Measurements from ENCODE around the gene CTNNBL1.

CTNNBL1 gene

GRCh38 chr20:37823296-37823980 is 129.6 kb downstream of the CTNNBL1 start:
- peak overlapping the region; percentile 19; the same call in 1 of the 2 replicates for H3K9ac ChIP-seq (ENCODE audit: low read depth, low read length)

GRCh38 chr20:37827605-37828004 is 133.8 kb downstream of the CTNNBL1 start:
- 97% methylated on average over 3 of the region's 3 CpGs for WGBS
- no peaks in the 10 kb centered on the region for H3K36me3 ChIP-seq (ENCODE audit: insufficient read depth, low read length)
- no peak overlapping the region for H3K9ac ChIP-seq (ENCODE audit: low read depth, low read length)
- peaks cover 16% of the 10 kb centered on the region for H3K4me1 ChIP-seq (ENCODE audit: insufficient read depth, low read length)
- no peak overlapping the region for H3K4me3 ChIP-seq (ENCODE audit: low read length)
- H3K27me3 ChIP-seq (ENCODE audit: insufficient read depth, low read length): no peaks in the 10 kb centered on the region
- no peaks in the 10 kb centered on the region for H3K9me3 ChIP-seq (ENCODE audit: insufficient read depth, low read depth, low read length)
- no peak overlapping the region for H3K27ac ChIP-seq (ENCODE audit: low read depth, low read length)

More at GRCh38 chr20:37823296-37823980, 129.6 kb downstream of the CTNNBL1 start:
- Histone ChIP-seq H3K36me3 (ENCODE audit: insufficient read depth, low read length) (no peaks in the 10 kb centered on the region), H3K27me3 (ENCODE audit: insufficient read depth, low read length) (no peaks in the 10 kb centered on the region), H3K4me3 (ENCODE audit: low read length) (no peak overlapping the region), H3K9me3 (ENCODE audit: insufficient read depth, low read depth, low read length) (no peaks in the 10 kb centered on the region), H3K27ac (ENCODE audit: low read depth, low read length) (peak overlapping the region; percentile 29; the same call in 1 of the 2 replicates), H3K4me1 (ENCODE audit: insufficient read depth, low read length) (peaks cover 27% of the 10 kb centered on the region)
- 61% methylated on average over 6 of the region's 6 CpGs for WGBS

- peaks cover 13% of the 10 kb centered on the region for H3K4me1 ChIP-seq (ENCODE audit: insufficient read depth, low read length)
- WGBS: 90% methylated on average over 4 of the region's 4 CpGs
- no peaks in the 10 kb centered on the region for H3K9me3 ChIP-seq (ENCODE audit: insufficient read depth, low read depth, low read length)
- no peak overlapping the region for H3K9ac ChIP-seq (ENCODE audit: low read depth, low read length)
- H3K27me3 ChIP-seq (ENCODE audit: insufficient read depth, low read length): no peaks in the 10 kb centered on the region
- no peaks in the 10 kb centered on the region for H3K36me3 ChIP-seq (ENCODE audit: insufficient read depth, low read length)
- no peak overlapping the region for H3K27ac ChIP-seq (ENCODE audit: low read depth, low read length)
- H3K4me3 ChIP-seq (ENCODE audit: low read length): no peak overlapping the region
Measured at GRCh38 chr20:37828684-37829083, 134.9 kb downstream of the CTNNBL1 start.

DNA sequence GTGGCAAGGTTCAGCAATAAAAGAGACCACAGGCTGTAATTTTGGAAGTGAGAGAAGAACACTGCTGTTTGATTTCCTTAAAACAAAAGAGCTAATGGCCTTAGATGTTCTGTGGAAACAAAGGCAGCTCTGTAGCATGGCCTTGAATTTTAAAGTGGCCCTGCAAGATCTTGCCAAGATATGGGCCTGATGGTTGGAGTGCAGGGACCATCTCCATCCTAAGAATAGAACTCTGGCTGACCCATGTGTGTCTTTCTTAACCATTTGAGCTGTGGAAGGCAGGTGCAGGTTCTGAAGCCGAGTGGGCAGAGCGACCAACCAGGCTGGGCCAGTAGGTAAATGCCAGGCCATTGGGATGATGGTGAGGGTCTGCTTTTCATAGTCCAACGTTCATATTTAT is 135.3 kb downstream of the CTNNBL1 start:
- H3K36me3 ChIP-seq (ENCODE audit: insufficient read depth, low read length): no peaks in the 10 kb centered on the region
- H3K4me1 ChIP-seq (ENCODE audit: insufficient read depth, low read length): peaks cover 9% of the 10 kb centered on the region; the same call in 1 of the 2 replicates
- H3K9me3 ChIP-seq (ENCODE audit: insufficient read depth, low read depth, low read length): no peaks in the 10 kb centered on the region
- WGBS: 88% methylated on average over 3 of the region's 3 CpGs
- H3K9ac ChIP-seq (ENCODE audit: low read depth, low read length): no peak overlapping the region
- no peak overlapping the region for H3K27ac ChIP-seq (ENCODE audit: low read depth, low read length)
- no peaks in the 10 kb centered on the region for H3K27me3 ChIP-seq (ENCODE audit: insufficient read depth, low read length)
- H3K4me3 ChIP-seq (ENCODE audit: low read length): no peak overlapping the region

GRCh38 chr20:37833221-37833896 is 139.5 kb downstream of the CTNNBL1 start:
- H3K4me1 ChIP-seq (ENCODE audit: insufficient read depth, low read length): peaks cover 8% of the 10 kb centered on the region; the same call in 1 of the 2 replicates
- H3K9me3 ChIP-seq (ENCODE audit: insufficient read depth, low read depth, low read length): no peaks in the 10 kb centered on the region
- no peak overlapping the region for H3K27ac ChIP-seq (ENCODE audit: low read depth, low read length)
- H3K4me3 ChIP-seq (ENCODE audit: low read length): no peak overlapping the region
- WGBS: 84% methylated on average over 7 of the region's 8 CpGs
- no peaks in the 10 kb centered on the region for H3K27me3 ChIP-seq (ENCODE audit: insufficient read depth, low read length)
- H3K9ac ChIP-seq (ENCODE audit: low read depth, low read length): no peak overlapping the region
- H3K36me3 ChIP-seq (ENCODE audit: insufficient read depth, low read length): no peaks in the 10 kb centered on the region

DNA sequence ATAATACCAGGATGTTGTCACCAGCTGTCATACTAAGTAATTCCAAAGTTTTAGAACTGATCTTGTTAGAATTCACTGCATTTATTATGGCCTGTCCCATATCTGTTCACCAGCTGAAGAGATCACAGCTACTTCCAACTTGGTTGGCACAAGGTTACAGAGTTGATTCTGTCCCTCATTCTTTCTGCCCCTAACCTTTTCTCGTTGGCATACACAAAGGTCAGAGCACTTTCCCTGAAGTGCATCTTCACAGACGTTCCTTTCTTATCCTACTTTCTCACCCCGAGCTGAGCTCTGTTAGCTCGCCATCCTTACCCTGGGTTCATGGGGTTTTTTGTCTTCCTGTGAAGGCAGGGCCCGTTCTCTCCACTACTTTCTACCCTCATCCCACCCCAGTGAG is 143.1 kb downstream of the CTNNBL1 start:
- Histone ChIP-seq H3K27me3 (ENCODE audit: insufficient read depth, low read length) (no peaks in the 10 kb centered on the region), H3K4me1 (ENCODE audit: insufficient read depth, low read length) (peaks cover 15% of the 10 kb centered on the region; the same call in 1 of the 2 replicates), H3K9me3 (ENCODE audit: insufficient read depth, low read depth, low read length) (no peaks in the 10 kb centered on the region), H3K36me3 (ENCODE audit: insufficient read depth, low read length) (no peaks in the 10 kb centered on the region), H3K9ac (ENCODE audit: low read depth, low read length) (no peak overlapping the region), H3K27ac (ENCODE audit: low read depth, low read length) (no peak overlapping the region), H3K4me3 (ENCODE audit: low read length) (no peak overlapping the region)
- WGBS: 79% methylated on average over 5 of the region's 5 CpGs

DNA sequence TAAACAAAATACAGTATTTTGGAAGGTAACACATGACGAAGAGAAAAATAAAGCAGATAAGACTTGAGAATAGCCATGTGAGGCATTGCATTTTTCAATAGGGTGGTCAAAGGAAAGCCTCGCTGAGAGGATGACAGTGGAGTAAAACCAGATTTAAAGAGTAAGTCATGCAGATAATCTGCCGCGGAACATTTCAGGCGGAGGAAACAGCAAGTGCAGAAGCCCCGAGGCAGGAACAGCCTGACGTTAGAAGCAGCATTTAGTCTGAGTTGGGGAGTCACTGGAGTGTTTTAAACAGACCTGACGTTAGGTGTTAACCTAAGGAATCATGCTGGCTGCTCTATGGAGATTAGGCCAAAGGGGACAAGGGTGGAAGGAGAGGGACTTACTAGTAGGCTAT is 144.1 kb downstream of the CTNNBL1 start:
- no peaks in the 10 kb centered on the region for H3K9me3 ChIP-seq (ENCODE audit: insufficient read depth, low read depth, low read length)
- H3K36me3 ChIP-seq (ENCODE audit: insufficient read depth, low read length): no peaks in the 10 kb centered on the region; the same call in 1 of the 2 replicates
- no peak overlapping the region for H3K9ac ChIP-seq (ENCODE audit: low read depth, low read length)
- no peak overlapping the region for H3K4me3 ChIP-seq (ENCODE audit: low read length)
- no peak overlapping the region for H3K27ac ChIP-seq (ENCODE audit: low read depth, low read length)
- no peaks in the 10 kb centered on the region for H3K27me3 ChIP-seq (ENCODE audit: insufficient read depth, low read length)
- H3K4me1 ChIP-seq (ENCODE audit: insufficient read depth, low read length): peaks cover 22% of the 10 kb centered on the region; the same call in 1 of the 2 replicates
- WGBS: 84% methylated on average over 8 of the region's 8 CpGs

DNA sequence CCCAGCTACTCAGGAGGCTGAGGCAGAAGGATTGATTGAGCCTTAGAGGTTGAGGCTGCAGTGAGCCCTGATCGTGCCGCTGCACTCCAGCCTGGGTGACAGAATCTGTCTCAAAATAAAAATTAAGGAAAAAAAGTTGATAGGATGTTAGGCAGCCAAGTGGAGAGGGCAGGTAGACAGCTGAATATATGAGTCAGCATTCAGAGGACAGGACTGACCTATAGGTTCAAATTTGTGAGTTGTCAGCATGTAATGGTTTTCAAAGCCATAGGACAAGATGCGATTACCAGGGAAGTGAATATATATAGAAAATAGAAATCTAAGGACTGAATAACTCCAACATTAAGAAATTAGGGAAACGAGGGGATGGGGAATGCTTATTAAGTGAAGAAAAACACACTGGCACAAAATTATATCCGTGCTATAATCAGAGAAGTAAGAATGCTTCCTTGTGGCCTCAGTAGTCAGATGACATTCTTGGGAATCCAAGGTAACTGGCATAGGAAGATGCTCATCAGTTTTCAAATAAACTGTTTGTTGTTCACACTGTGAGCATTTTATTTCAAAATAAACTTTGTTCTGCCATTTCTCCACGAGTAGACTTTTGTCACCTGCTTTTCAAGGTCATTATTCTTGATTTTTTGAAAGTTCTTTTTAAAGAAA is 145.1 kb downstream of the CTNNBL1 start:
- peaks cover 18% of the 10 kb centered on the region; the same call in 1 of the 2 replicates for H3K4me1 ChIP-seq (ENCODE audit: insufficient read depth, low read length)
- H3K4me3 ChIP-seq (ENCODE audit: low read length): no peak overlapping the region
- H3K36me3 ChIP-seq (ENCODE audit: insufficient read depth, low read length): no peaks in the 10 kb centered on the region; the same call in 1 of the 2 replicates
- no peaks in the 10 kb centered on the region for H3K9me3 ChIP-seq (ENCODE audit: insufficient read depth, low read depth, low read length)
- H3K9ac ChIP-seq (ENCODE audit: low read depth, low read length): no peak overlapping the region
- H3K27me3 ChIP-seq (ENCODE audit: insufficient read depth, low read length): no peaks in the 10 kb centered on the region
- no peak overlapping the region for H3K27ac ChIP-seq (ENCODE audit: low read depth, low read length)
- 93% methylated on average over 6 of the region's 6 CpGs for WGBS

- no peaks in the 10 kb centered on the region for H3K27me3 ChIP-seq (ENCODE audit: insufficient read depth, low read length)
- WGBS: 94% methylated on average over 2 of the region's 3 CpGs
- no peaks in the 10 kb centered on the region; the same call in 1 of the 2 replicates for H3K36me3 ChIP-seq (ENCODE audit: insufficient read depth, low read length)
- H3K27ac ChIP-seq (ENCODE audit: low read depth, low read length): no peak overlapping the region
- H3K9ac ChIP-seq (ENCODE audit: low read depth, low read length): no peak overlapping the region
- peaks cover 18% of the 10 kb centered on the region; the same call in 1 of the 2 replicates for H3K4me1 ChIP-seq (ENCODE audit: insufficient read depth, low read length)
- H3K9me3 ChIP-seq (ENCODE audit: insufficient read depth, low read depth, low read length): no peaks in the 10 kb centered on the region
- no peak overlapping the region for H3K4me3 ChIP-seq (ENCODE audit: low read length)
Measured at GRCh38 chr20:37839432-37839827, 145.6 kb downstream of the CTNNBL1 start.

- Histone ChIP-seq H3K9me3 (ENCODE audit: insufficient read depth, low read depth, low read length) (no peaks in the 10 kb centered on the region), H3K4me1 (ENCODE audit: insufficient read depth, low read length) (peaks cover 18% of the 10 kb centered on the region; the same call in 1 of the 2 replicates), H3K27me3 (ENCODE audit: insufficient read depth, low read length) (no peaks in the 10 kb centered on the region), H3K9ac (ENCODE audit: low read depth, low read length) (no peak overlapping the region), H3K27ac (ENCODE audit: low read depth, low read length) (no peak overlapping the region), H3K4me3 (ENCODE audit: low read length) (no peak overlapping the region), H3K36me3 (ENCODE audit: insufficient read depth, low read length) (no peaks in the 10 kb centered on the region; the same call in 1 of the 2 replicates)
- 91% methylated on average over 7 of the region's 7 CpGs for WGBS
Measured at GRCh38 chr20:37839955-37840354, 146.1 kb downstream of the CTNNBL1 start.

GRCh38 chr20:37841389-37841788 is 147.6 kb downstream of the CTNNBL1 start:
- Histone ChIP-seq H3K9me3 (ENCODE audit: insufficient read depth, low read depth, low read length) (no peaks in the 10 kb centered on the region), H3K27ac (ENCODE audit: low read depth, low read length) (peak overlapping the region; percentile 50; the same call in 1 of the 2 replicates), H3K36me3 (ENCODE audit: insufficient read depth, low read length) (no peaks in the 10 kb centered on the region; the same call in 1 of the 2 replicates), H3K4me3 (ENCODE audit: low read length) (no peak overlapping the region), H3K27me3 (ENCODE audit: insufficient read depth, low read length) (no peaks in the 10 kb centered on the region), H3K9ac (ENCODE audit: low read depth, low read length) (peak overlapping the region; percentile 16; the same call in 1 of the 2 replicates), H3K4me1 (ENCODE audit: insufficient read depth, low read length) (peaks cover 26% of the 10 kb centered on the region)
